A673 (cell line): Measurements from ENCODE around the gene COL20A1. TPM values are rescaled to one million over a fixed set of nuclear protein-coding genes. Genes with fewer than 3 reads are reported as not detected.

ENCODE experiments used
- BruUV-seq: library from RNA; stranded (reverse); fragments of 400-500 nt; replicated peaks from 2 replicates; lab custom pipeline; 2021; lab: Mats Ljungman, UMichigan
- CTCF ChIA-PET: fragments of 300-600 bp; sonication (Branson Sonifier 250); formaldehyde crosslinking; loops from one replicate; lab custom pipeline; 2022; ENCODE audit warnings: antibody characterized with exemption; lab: Charles Lee
- POLR2A ChIA-PET: fragments of 300-600 bp; sonication (Branson Sonifier 250); formaldehyde crosslinking; loops from one replicate; lab custom pipeline; 2022; ENCODE audit warnings: antibody characterized with exemption; ENCODE audit not compliant: low non-redundant PET; lab: Charles Lee
- DNase-seq: peaks from one replicate; pipeline ENCODE4 v3.0.0-alpha.2; 2015; ENCODE audit warnings: low spot score
- H3K27ac ChIP-seq: fragments of 200-600 bp; sonication (generic); 2 replicates; pipeline ENCODE4 v1.5.1; 2016; ENCODE audit warnings: mixed run types, low read depth, mild to moderate bottlenecking, mixed read lengths, antibody characterized with exemption, low read length; ENCODE audit not compliant: poor library complexity, severe bottlenecking
- H3K27me3 ChIP-seq: fragments of 200-600 bp; sonication (generic); replicated peaks from 2 replicates; pipeline ENCODE4 v1.6.1; 2017; ENCODE audit warnings: mixed run types, low read depth, mild to moderate bottlenecking, mixed read lengths, antibody characterized with exemption, low read length; ENCODE audit not compliant: insufficient read depth, poor library complexity
- H3K36me3 ChIP-seq: fragments of 200-600 bp; sonication (generic); 2 replicates; pipeline ENCODE4 v1.6.1; 2016; ENCODE audit warnings: mixed run types, mild to moderate bottlenecking, mixed read lengths, antibody characterized with exemption, low read length; ENCODE audit not compliant: insufficient read depth, poor library complexity, severe bottlenecking
- H3K4me1 ChIP-seq: fragments of 200-600 bp; sonication (generic); 2 replicates; pipeline ENCODE4 v1.6.1; 2017; ENCODE audit warnings: mixed run types, mild to moderate bottlenecking, mixed read lengths, antibody characterized with exemption, low read length; ENCODE audit not compliant: insufficient read depth, poor library complexity, severe bottlenecking
- H3K4me3 ChIP-seq: fragments of 200-600 bp; sonication (generic); 2 replicates; pipeline ENCODE4 v1.5.1; 2016; ENCODE audit warnings: low read depth, mixed run types, mild to moderate bottlenecking, mixed read lengths, low read length; ENCODE audit not compliant: poor library complexity, severe bottlenecking
- H3K9me3 ChIP-seq: fragments of 200-600 bp; sonication (generic); 2 replicates; pipeline ENCODE4 v1.6.1; 2016; ENCODE audit warnings: mixed run types, low read depth, mild to moderate bottlenecking, mixed read lengths, antibody characterized with exemption, low read length; ENCODE audit not compliant: poor library complexity, severe bottlenecking
- EZH2 ChIP-seq: fragments of 200-600 bp; sonication (generic); IDR thresholded peaks from 2 replicates; pipeline ENCODE4 v1.6.1; 2017; ENCODE audit warnings: borderline replicate concordance, low read depth, mild to moderate bottlenecking, mixed read lengths, antibody characterized with exemption, low read length; ENCODE audit not compliant: poor library complexity, severe bottlenecking
- intact Hi-C: fragments of 100-400 bp; cut with micrococcal nuclease; formaldehyde crosslinking; loops from one replicate; pipeline ENCODE4 v1.10.0; 2022; ENCODE audit not compliant: unreplicated experiment
- total RNA-seq: library from RNA; stranded (reverse); gene quantifications from 2 replicates; pipeline ENCODE4 v1.2.3, GENCODE V29; 2021
- TF ChIP-seq, protein P1 (sequence below): fragments of 300-800, 200-600 bp; sonication (generic); conservative IDR thresholded peaks from 2 replicates; pipeline ENCODE4 v1.5.1; 2017; ENCODE audit warnings: low read depth, mild to moderate bottlenecking, antibody characterized with exemption, low read length, moderate library complexity, mixed read lengths

The COL20A1 gene
- total RNA-seq, 1 experiment from 2014 or later = not detected

DNA sequence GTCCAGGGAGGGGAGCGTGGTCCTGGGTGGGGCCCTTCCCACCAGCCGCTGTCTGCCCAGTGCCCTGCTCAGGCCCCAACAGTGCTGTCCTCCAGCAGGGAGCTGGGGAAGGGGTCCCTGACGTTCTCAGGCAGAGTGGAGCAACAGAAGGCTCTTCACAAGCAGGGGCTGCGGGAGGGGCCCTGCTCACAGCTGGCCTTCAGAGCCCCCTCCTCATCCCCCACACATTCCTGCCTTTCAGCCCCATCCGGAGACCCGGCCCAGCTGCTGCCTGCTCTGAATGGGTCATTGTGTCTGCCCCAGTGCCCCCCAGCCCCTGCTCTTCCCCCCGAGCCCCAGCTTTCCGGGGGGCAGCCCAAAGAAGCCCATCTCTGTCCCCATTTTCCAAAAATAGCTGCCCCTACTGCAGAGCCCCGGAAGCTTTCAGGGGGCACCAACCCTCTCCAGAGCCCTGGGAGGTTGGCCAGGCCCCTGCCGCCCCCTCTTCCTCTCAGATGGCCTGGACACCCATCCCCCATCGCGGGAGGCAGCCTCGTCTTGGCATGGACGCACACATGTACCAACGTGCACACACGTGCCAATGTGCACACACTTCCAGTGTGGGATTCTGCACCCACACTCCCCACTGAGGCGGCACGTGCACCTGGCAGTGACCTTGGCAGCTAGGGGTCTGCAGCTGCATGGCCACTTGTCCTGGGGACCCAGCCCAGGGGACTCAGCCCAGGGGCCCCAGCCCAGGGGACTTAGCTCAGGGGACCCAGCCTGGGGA is 3.7 kb downstream of the COL20A1 start:
- BruUV-seq = no TSS peak
- Histone ChIP-seq H3K9me3 (no peaks in the 10 kb centered on the region), H3K4me1 (no peaks in the 10 kb centered on the region), H3K27ac (no peak overlapping the region), H3K4me3 (no peak overlapping the region), H3K36me3 (no peaks in the 10 kb centered on the region), H3K27me3 (peaks cover 61% of the 10 kb centered on the region)
- no peak for DNase-seq
- no peak for TF ChIP-seq EZH2
- TF ChIP-seq, protein P1, sequence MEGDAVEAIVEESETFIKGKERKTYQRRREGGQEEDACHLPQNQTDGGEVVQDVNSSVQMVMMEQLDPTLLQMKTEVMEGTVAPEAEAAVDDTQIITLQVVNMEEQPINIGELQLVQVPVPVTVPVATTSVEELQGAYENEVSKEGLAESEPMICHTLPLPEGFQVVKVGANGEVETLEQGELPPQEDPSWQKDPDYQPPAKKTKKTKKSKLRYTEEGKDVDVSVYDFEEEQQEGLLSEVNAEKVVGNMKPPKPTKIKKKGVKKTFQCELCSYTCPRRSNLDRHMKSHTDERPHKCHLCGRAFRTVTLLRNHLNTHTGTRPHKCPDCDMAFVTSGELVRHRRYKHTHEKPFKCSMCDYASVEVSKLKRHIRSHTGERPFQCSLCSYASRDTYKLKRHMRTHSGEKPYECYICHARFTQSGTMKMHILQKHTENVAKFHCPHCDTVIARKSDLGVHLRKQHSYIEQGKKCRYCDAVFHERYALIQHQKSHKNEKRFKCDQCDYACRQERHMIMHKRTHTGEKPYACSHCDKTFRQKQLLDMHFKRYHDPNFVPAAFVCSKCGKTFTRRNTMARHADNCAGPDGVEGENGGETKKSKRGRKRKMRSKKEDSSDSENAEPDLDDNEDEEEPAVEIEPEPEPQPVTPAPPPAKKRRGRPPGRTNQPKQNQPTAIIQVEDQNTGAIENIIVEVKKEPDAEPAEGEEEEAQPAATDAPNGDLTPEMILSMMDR = no peak
- CTCF ChIA-PET = no interaction called here
- POLR2A ChIA-PET = no interaction called here
- intact Hi-C loops = no loop called here

DNA sequence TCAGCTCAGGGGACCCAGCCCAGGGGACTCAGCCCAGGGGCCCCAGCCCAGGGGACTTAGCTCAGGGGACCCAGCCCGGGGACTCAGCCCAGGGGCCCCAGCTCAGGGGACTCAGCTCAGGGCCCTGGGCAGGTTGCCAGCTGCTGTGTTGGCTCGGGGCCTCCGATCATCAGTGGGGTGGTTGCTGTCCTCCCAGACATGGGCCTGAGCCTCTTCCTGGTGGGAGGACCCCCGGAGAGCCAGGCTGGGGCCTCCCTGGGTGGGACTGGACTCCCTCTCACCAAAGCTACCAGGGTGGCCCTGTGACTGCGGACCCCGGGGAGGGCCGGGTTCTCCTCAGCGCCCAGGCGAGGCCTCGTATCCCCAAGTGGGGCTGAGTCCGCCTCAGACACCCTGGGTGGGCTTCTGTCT is 4.4 kb downstream of the COL20A1 start:
- Histone ChIP-seq H3K36me3 (no peaks in the 10 kb centered on the region), H3K27me3 (peaks cover 61% of the 10 kb centered on the region), H3K9me3 (no peaks in the 10 kb centered on the region), H3K27ac (no peak overlapping the region), H3K4me1 (no peaks in the 10 kb centered on the region), H3K4me3 (no peak overlapping the region)
- TF ChIP-seq EZH2 = no peak
- TF ChIP-seq, protein P1 = no peak
- intact Hi-C loops = no loop called here
- no TSS peak for BruUV-seq
- ChIA-PET POLR2A (no interaction called here), CTCF (interaction anchor here (0.6 kb wide), 1 partner anchor 27 kb away, joined by 5 read pairs; no protein-coding TSS in a partner anchor)
- DNase-seq = no peak

DNA sequence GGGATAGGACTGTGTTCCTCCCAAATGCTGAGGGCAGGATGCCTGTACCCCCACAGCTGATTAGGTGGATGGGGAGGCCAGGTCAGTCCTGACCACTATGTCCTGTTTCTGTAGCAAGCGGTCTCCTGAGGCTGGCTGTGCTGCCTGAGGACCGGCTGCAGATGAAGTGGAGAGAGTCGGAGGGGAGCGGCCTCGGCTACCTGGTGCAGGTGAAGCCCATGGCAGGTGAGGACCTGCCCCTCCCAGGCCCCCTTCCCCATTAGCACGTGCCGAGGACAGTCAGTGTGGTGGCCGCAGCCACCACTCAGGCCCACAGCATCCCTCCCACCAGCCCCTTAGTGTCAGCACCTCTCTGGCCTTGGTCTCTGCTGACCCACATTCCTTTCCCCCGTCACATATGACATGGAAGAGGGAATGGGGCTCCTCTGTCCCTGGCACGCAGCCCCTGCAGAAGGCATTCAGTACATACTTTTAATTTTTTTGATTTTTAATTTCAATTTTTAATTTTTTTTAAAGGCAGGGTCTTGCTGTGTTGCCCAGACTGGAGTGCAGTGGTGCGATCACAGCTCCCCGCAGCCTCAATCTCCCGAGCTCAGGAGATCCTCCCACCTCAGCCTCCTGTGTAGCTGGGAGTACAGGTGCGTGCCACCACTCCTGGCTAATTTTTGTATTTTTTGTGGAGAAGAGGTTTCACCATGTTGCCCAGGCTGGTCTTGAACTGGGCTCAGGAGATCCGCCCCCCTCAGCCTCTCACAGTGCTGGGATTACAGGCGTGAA is 5.0 kb downstream of the COL20A1 start:
- H3K36me3 ChIP-seq = no peaks in the 10 kb centered on the region
- TF ChIP-seq, protein P1 = no peak
- TF ChIP-seq EZH2 = no peak
- no peak for DNase-seq
- peaks cover 61% of the 10 kb centered on the region for H3K27me3 ChIP-seq
- intact Hi-C loops = no loop called here
- no peaks in the 10 kb centered on the region for H3K4me1 ChIP-seq
- no peak overlapping the region for H3K27ac ChIP-seq
- H3K9me3 ChIP-seq = no peaks in the 10 kb centered on the region
- POLR2A ChIA-PET = no interaction called here
- BruUV-seq = no TSS peak
- CTCF ChIA-PET = interaction anchor here (0.6 kb wide), 1 partner anchor 27 kb away, joined by 5 read pairs; no protein-coding TSS in a partner anchor
- no peak overlapping the region for H3K4me3 ChIP-seq
